HG02884 (cell line): ENCODE data around the gene NUP62CL.
"Not testable (repeated sequence)": the region's sequence is repeated elsewhere in the genome, so short reads cannot be mapped to it uniquely, and the experiment has no call there.

Source experiments
- ATAC-seq: cut with Tn5 transposase; IDR thresholded peaks from one replicate; pipeline ENCODE4 v1.9.1; 2021; ENCODE audit warnings: mild to moderate bottlenecking, moderate library complexity; ENCODE audit not compliant: unreplicated experiment

Gene NUP62CL, protein sequence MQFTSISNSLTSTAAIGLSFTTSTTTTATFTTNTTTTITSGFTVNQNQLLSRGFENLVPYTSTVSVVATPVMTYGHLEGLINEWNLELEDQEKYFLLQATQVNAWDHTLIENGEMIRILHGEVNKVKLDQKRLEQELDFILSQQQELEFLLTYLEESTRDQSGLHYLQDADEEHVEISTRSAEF

DNA sequence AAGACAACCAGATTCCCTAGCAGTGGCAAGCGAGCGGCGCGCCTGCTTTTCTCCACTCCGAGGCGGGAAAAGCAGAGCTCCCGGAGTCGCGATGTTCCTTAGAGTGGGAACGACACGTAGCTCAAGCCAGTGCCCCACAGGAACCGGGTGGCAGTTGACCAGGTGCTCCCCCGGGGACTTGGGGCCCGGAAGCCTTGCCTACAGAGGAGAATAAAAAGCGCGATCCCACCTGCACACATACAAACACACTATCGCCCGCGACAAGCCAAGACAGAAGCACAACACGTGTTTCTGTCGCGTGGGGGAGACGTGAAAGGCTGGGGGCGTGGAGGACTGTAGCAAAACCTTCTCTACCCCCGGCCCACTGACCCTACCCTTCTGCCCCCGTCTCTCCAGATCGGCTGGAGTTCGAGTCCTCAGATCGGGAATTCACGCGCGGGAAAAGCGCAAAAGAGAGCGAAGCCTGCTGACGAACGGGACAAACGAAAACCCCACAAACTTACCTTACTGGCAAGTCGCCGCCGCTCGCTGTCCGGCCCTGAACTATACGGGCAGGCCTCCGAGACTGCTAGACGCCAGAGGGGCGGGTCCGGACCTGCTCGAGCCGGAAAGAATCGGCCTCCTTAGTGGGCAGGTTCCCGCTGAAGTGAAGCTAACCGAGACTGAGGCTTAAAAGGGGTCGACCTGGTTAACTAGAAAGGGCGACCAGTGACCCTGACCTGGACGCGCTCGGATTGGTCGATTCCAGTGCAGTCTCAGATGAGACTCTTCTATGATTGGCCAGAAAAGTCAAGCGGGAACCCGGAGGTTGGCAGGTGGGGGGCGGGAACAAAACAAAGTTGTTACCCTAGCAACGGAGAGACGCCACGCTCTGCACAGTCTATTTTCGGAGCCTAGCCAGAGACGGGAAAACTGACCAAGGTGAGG, at the start of gene NUP62CL, which contains the start of gene DNAAF6:
Gene NUP62CL, minus strand, starts transcription at position 664 of the 927 bp plus-strand sequence. CDS start 31,287 bp downstream, outside the sequence.
Gene DNAAF6, plus strand, starts transcription at position 842 of the 927 bp plus-strand sequence. CDS start 6,265 bp downstream, outside the sequence.
- peak; percentile 97 for ATAC-seq

DNA sequence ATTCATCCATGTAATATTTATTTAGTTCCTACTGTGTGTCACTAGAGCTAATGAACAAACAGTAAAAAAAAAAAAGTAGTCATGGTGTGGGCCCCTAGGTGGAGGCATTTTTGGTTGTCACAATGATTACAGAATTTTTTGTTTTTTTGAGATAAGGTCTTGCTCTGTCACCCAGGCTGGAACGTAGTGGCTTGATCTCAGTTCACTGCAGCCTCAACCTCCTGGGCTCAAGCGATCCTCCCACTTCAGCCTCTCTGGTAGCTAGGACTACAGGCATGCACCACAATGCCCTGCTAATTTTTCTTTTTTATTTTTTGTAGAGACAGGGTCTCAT, 22.2 kb upstream of the NUP62CL start:
- ATAC-seq = no peak

DNA sequence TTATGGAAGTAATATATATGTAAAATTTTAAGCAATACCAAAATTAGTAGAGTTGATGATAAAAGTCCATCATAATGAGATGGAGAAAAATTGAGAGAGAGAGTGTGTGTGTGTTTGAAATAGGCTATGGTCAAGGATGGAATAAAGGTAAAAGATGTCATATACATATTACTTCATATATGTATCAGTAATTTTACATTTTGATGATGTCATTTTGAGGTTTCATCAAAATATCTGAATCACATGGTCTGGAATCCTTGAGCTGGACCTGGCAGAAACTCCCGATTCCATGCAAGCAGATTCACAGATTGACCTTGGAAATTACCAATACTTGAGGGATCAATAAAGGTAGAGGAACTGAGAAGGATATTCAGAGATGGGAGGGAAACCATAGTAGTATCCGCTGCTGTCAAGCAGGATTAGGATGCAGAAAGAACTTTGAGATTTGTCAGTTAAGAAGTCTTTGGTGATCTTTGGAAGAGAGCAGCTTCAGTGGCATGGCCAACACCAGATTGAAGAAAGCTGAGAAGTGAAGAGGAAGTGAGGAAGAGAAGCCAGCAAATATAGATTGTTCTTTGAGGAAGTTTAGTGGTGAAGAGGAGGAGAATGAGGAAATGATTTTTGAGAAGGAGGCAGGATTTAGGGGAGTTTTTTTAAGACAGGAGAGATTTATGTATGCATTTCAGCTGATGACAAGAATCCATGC, 21.7 kb upstream of the NUP62CL start:
- no peak for ATAC-seq

DNA sequence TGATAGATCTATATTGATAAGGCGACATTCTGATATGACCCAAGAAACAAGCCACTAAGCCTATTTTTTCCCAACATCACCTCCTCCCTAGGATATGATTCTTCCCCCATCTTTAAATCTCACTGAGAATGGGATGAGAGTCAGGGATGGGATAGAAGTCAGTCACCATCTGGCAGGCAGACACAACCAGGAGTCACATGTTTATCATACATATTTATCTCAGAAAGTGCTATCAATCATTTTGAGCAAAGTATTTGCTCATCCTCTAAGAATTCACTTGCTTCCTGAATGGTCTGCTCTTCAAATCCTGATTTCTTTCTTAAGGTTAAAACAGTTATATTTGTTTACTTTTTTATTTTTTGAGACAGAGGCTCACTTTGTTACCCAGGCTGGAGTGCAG, 20.5 kb upstream of the NUP62CL start:
- no peak for ATAC-seq

DNA sequence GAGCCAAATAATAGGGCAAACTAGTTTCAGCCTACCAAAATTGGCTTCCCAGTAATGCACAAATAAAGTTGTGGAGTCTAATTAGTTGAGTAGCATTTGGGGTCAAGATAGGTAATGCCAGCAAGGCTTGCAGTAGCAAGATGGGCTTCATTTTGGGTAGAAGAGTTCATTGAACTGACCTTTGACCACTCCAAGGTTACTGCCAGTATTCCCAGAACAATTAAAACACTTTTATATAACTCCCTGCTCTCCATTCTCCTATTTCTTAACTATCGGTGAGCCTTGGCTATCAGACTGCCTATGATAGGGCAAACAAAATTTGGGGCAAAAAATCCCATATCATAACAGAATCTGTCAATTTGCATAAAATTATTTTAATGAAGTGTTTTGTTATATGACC, 7.2 kb upstream of the NUP62CL start:
- ATAC-seq = no peak

DNA sequence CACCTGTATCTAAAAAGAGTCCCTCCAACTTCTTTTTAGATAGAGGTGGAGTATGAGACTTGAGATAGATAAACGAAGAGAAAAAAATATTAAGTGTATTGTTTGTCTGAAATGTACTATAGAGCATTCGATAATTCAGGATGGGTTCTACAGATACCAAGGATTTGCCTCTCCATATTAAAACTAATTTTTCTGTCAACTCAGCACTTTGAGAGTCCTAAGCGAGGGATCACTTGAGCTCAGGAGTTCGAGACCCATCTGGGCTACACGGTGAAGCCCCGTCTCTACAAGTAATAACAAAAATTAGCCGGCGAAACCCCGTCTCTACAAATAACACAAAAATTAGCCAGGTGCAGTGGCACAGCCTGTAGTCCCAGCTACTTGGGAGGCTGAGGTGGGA, 1.7 kb upstream of the NUP62CL start:
- ATAC-seq = no peak

DNA sequence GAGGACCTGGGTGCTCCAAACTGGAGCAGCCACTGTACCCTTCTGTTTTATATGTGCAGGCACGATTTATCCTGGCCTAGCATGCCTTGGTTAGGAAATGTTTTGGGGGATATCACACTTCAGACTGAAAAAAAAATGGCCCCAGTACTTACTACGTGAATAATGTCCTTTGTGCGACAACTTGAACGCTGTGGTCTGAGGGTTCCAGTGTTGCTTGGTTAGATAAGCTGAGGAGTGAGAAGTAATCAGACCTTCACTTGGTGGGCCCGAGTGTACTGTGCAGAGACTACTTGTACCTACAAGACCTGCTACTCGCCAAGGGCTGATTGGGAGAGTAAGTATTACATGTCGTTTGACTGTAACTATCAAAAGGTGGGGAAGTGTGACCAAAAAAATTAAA, 856 bp upstream of the NUP62CL start:
- ATAC-seq = no peak

DNA sequence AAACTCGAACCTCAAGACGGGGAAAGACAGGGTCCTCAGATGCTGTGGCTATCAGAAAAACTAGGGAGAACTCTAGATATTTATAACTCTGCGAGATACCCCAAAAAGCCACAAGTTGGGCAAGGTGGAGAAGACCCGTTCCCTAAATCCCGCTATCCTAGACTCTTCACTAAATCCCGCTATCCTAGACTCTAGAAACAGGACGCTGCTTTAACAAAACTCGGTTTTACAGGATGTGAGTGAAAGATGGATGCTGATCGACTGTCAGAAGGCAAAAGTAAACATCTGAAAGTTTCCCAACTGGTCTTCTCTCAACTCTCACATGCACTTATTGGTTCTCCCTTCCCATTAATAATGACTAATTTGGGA, 448 bp upstream of the NUP62CL start:
- no peak for ATAC-seq

DNA sequence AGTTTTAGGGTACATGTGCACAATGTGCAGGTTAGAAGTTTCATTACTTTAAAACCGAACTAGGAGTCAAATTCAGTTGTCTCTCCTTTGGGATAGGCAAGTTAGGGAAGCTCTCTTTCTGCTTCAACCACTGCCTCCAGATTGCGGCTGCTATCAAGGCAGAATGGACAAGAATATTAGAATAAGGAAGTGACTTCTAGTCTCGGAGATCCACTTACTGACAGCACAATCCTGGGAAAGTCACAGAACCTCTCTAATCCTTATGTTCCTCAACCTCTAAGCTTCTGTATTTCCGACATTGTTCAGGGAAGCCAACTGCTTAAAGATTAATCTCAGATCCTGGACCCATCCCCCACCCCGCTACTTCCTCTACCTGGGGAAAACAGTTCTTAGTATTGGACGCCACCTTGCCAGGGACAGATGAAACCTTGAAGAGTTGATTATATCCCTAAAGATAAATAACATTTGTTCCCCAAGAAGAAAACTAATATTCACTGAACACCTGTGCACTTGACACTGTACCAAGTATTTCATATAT, 2.1 kb downstream of the NUP62CL start:
- ATAC-seq = no peak

DNA sequence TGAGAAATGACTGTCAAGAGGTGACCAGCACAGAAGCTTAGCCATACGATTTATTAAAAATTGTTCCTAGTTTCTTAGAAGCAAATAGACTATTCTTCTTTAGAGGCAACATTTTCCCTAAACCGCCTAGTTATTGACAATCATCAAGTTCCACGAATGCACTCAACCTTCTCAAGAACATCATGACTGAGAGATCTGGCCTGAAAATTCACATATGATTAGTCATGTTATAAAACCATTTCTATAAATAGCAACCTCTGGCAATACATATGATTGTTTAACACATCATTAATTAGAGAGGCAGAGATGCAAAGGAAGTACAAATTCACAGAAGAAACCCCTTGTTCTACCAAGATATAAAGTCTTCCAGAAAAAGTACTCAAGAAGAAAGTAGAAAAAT, 6.7 kb downstream of the NUP62CL start:
- no peak for ATAC-seq

DNA sequence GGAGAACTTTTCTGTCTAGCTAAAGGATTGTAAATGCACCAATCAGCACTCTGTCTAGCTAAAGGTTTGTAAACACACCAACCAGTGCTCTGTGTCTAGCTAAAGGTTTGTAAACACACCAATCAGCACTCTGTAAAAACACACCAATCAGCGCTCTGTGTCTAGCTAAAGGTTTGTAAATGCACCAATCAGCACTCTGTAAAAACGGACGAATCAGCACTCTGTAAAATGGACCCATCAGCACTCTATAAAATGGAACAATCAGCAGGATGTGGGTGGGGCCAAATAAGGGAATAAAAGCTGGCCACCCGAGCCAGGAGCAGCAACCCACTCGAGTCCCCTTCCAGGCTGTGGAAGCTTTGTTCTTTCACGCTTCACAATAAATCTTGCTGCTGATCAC, 8.2 kb downstream of the NUP62CL start:
- ATAC-seq = not testable (repeated sequence)

DNA sequence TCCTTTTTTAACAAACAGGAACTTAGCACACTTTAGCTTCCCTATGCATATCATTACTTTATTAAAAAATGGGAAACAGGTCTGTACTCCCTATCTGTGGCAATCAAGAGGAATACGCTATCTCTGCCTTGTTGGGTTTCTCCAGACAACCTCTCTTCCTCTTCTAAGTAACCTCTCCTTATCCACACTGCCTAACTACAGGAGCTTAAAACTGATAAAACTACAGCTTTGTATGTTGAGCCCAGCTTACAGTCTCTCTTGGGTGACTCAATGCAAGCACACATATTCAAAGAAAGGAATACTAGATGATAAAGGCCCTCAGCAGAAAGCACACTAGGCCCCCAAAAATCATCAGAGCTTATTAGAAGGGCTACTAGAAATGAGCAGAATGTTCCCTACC, 8.9 kb downstream of the NUP62CL start:
- no peak for ATAC-seq

DNA sequence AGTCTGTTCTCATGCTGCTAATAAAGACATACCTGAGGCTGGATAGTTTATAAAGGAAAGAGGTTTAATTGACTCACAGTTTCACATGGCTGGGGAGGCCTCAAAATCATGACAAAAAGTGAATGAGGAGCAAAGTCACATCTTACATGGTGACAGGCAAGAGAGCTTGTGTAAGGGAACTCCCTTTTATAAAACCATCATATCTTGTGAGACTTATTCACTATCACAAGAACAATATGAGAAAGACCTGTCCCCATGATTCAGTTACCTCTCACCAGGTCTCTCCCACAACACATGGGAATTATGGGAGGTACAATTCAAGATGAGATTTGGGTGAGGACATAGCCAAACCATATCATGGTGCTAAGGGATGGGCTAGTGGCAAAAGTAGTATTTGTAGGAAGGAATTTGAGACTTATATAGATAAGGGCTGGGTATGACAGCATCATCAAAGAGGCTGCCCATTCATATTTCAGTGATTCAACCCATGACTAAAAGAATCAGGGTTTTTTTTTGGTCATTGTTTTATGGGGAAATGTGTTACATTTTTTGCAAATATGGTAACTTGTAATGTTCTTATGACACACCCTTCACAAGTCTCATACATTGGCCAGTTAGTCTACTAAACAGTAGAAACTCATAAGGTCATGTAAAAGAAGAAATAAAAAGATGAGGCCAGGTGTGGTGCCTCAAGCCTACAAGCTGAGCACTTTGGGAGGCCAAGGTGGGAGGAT, 34.7 kb downstream of the NUP62CL start:
- no peak for ATAC-seq

DNA sequence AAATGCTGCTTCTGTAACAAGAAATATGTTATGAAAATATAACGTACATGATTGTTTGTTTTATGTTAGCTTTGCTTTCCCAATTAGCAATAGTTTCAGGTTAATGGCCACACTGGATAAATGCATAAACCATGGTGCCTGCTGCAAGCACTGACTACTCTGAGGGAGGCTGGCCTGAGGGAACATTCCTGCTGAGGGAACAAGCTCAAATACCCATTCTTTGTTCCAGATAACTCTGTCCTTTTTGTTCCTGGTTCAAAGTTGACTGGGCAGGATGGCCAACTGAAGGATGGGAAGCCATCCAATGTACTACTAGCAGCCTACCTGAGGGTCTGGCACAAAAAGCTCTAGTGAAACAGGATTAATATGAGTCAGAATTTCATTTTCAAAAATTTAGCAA, 37.5 kb downstream of the NUP62CL start:
- ATAC-seq = no peak

DNA sequence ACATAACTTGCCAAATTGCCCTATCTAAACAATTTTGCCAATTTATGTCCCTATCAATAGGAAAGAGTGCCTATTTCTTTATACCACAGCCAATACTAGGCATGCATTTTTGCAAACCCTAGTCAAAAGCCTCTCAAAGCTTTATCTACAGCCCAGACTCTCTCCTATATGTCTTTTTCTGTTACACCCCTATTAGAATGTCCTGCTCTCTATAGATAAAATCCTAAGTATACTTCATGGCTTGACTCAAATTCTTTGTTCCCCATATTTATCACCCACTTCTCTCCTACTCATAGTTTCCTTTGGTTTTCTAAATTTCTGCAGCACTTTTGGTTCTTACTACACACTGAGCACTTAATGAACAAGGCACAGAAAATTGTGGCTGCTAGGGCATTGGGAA, 38.0 kb downstream of the NUP62CL start:
- ATAC-seq = no peak

DNA sequence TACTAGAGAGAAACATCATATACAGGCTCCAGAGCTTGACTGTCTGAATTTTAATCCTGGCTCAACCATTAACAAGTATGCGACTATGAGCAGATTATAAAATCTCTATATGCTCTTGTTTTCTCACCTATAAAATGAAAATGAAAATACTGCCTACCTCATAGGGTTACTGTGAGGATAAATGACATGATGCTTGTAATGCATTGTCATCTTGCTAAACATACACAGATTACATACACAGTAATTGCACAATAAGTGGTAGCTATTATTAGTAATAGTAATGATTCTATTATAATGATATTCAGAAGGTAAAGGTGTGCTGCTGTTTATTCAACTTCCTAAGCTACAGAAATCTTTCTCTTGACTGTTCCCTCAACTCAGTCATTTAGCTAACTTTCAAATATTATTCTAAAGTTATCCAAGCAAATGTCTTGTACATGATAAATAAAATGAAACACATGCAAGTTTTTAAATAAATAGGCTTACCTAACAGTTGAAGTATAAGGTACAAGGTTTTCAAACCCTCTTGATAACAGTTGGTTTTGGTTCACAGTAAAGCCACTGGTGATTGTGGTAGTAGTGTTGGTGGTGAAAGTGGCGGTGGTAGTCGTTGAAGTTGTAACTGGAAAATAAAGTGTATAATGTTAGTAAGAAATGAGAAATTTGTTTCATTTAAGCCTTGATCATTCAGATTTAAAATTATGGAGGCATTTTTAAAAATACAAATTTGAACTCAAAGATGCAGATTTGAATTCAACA, 38.9 kb downstream of the NUP62CL start:
- no peak for ATAC-seq

DNA sequence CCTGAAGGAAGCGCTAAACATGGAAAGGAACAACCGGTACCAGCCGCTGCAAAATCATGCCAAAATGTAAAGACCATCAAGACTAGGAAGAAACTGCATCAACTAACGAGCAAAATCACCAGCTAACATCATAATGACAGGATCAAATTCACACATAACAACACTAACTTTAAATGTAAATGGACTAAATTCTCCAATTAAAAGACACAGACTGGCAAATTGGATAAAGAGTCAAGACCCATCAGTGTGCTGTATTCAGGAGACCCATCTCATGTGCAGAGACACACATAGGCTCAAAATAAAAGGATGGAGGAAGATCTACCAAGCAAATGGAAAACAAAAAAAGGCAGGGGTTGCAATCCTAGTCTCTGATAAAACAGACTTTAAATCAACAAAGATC, 48.6 kb downstream of the NUP62CL start:
- not testable (repeated sequence) for ATAC-seq

DNA sequence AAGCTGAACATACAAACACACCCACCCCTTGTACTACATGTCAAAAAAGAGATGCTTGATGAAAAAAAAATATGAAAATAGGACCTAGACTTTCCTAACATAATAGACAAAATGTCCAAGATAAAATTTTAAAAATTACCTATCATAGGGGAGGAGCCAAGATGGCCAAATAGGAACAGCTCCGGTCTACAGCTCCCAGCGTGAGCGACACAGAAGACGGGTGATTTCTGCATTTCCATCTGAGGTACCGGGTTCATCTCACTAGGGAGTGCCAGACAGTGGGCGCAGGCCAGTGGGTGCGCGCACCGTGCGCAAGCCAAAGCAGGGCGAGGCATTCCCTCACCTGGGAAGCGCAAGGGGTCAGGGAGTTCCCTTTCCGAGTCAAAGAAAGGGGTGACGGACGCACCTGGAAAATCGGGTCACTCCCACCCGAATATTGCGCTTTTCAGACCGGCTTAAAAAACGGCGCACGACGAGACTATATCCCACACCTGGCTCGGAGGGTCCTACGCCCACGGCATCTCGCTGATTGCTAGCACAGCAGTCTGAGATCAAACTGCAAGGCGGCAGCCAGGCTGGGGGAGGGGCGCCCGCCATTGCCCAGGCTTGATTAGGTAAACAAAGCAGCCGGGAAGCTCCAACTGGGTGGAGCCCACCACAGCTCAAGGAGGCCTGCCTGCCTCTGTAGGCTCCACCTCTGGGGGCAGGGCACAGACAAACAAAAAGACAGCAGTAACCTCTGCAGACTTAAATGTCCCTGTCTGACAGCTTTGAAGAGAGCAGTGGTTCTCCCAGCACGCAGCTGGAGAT, 50.4 kb downstream of the NUP62CL start:
- ATAC-seq = not testable (repeated sequence)
